Gastroesophageal sphincter (tissue), 4 donors: ENCODE results near the gene KLF13. TPM values are rescaled to one million over a fixed set of nuclear protein-coding genes. Genes with fewer than 3 reads are reported as not detected.

Source experiments
- ATAC-seq: fragments of 150-250 bp; one replicate; pipeline ENCODE4 v1.9.1; 2016; ENCODE audit warnings: mild to moderate bottlenecking, moderate library complexity
- H3K27ac ChIP-seq, 4 donors: fragments of 200-600 bp; sonication (generic) in 3 of 4; 1 replicate in 3 of 4; 2 replicates in 1 of 4; pipeline ENCODE4 v1.5.1; 2016 to 2019
- H3K27me3 ChIP-seq: fragments of 200-600 bp; sonication (generic); one replicate; pipeline ENCODE4 v1.5.1; 2019
- H3K36me3 ChIP-seq, 2 donors: fragments of 200-600 bp; sonication (generic); one replicate each; pipeline ENCODE4 v1.5.1; 2019; ENCODE audit warnings: control low read depth in 1 of 2
- H3K4me1 ChIP-seq, 3 donors: fragments of 200-600 bp; sonication (generic); 1 replicate in 2 of 3; 2 replicates in 1 of 3; pipeline ENCODE4 v1.5.1; 2016 to 2019; ENCODE audit warnings: control low read depth in 2 of 3
- H3K4me3 ChIP-seq, 2 donors: fragments of 200-600 bp; sonication (generic); one replicate each; pipeline ENCODE4 v1.5.1; 2019; ENCODE audit warnings: mild to moderate bottlenecking in 1 of 2, moderate library complexity in 1 of 2
- H3K9me3 ChIP-seq, 3 donors: fragments of 200-600 bp; sonication (generic); one replicate each; pipeline ENCODE4 v1.5.1; 2017 to 2019; ENCODE audit warnings: control low read depth in 2 of 3
- EP300 ChIP-seq: sonication (generic); formaldehyde crosslinking; IDR thresholded peaks from one replicate; pipeline ENCODE4 v1.6.1; 2017; ENCODE audit warnings: antibody characterized with exemption, mild to moderate bottlenecking
- POLR2A ChIP-seq, 2 donors: fragments of 450-650 bp; IDR thresholded peaks; one replicate each; pipeline ENCODE4 v1.6.1; 2017; ENCODE audit warnings: antibody characterized with exemption in 2 of 2, mild to moderate bottlenecking in 2 of 2, moderate library complexity in 1 of 2
- POLR2AphosphoS5 ChIP-seq: sonication (generic); formaldehyde crosslinking; IDR thresholded peaks from one replicate; pipeline ENCODE4 v1.6.1; 2017; ENCODE audit warnings: antibody characterized with exemption
- WGBS, 2 donors: methylation state at CpG; one replicate each; pipeline ENCODE4 v1.1.5; 2018; ENCODE audit warnings: low coverage in 1 of 2; 5-methylcytosine and 5-hydroxymethylcytosine counted together
- total RNA-seq, 4 donors: library from RNA; depleted of rRNA; stranded (reverse); fragments of >200 nt; gene quantifications; one replicate each; pipeline ENCODE4 v1.1.0, GENCODE V29; 2016
- TF ChIP-seq, protein P1 (sequence below), 4 experiments: fragments of 200-600 bp in 2 of 4; fragments of 450-650 bp in 2 of 4; sonication (generic) in 1 of 4; IDR thresholded peaks; one replicate each; pipeline ENCODE4 v1.5.1; 2017 to 2019; ENCODE audit warnings: antibody characterized with exemption in 4 of 4, mild to moderate bottlenecking in 2 of 4, moderate library complexity in 2 of 4

The KLF13 gene
- total RNA-seq, 4 donors from 2014 or later = 49.7 to 106 (median 76.1) TPM

- Histone ChIP-seq H3K4me3 (peak overlapping the region in 1 of 2 donors; percentile 94), H3K36me3 (peaks cover 0 to 4% of the 10 kb centered on the region in 2 donors), H3K27ac (peak overlapping the region in 3 of 4 donors; percentile 100), H3K9me3 (no peaks in the 10 kb centered on the region), H3K4me1 (peaks cover 6 to 75% (median 29%) of the 10 kb centered on the region in 3 donors), H3K27me3 (no peaks in the 10 kb centered on the region)
- no peak for ATAC-seq
- WGBS, 2 donors = 42 to 52% methylated on average over 4 to 5 of the region's 10 CpGs
- no peak for TF ChIP-seq POLR2A (IDR thresholded peaks at IDR 0.05)
- TF ChIP-seq EP300 = no peak
- TF ChIP-seq, protein P1, sequence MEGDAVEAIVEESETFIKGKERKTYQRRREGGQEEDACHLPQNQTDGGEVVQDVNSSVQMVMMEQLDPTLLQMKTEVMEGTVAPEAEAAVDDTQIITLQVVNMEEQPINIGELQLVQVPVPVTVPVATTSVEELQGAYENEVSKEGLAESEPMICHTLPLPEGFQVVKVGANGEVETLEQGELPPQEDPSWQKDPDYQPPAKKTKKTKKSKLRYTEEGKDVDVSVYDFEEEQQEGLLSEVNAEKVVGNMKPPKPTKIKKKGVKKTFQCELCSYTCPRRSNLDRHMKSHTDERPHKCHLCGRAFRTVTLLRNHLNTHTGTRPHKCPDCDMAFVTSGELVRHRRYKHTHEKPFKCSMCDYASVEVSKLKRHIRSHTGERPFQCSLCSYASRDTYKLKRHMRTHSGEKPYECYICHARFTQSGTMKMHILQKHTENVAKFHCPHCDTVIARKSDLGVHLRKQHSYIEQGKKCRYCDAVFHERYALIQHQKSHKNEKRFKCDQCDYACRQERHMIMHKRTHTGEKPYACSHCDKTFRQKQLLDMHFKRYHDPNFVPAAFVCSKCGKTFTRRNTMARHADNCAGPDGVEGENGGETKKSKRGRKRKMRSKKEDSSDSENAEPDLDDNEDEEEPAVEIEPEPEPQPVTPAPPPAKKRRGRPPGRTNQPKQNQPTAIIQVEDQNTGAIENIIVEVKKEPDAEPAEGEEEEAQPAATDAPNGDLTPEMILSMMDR (IDR thresholded peaks at IDR 0.05) = no peak
- TF ChIP-seq POLR2AphosphoS5 = no peak
These were observed 3.6 kb downstream of the KLF13 start for GRCh38 chr15:31330111-31330785.

DNA sequence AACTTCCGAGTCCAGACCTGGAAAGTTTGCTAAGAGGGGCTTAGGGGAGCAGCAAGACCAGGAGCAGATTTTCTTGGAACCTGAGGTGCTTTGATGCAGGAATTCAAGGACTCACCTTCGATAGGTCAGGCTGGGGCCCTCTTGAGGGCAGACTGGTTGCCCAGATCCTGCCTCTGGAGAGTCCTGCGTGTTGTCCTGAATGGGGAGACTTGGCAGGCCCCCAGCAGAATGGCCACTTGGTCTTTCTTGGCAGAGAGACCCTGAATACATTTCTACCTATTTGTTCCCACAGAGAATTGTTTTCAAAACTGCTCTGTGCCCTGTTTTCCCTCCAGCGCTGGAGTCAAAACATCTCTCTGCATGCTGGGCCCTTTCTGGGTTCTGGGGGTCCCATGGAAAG is 4.2 kb downstream of the KLF13 start:
- H3K36me3 ChIP-seq = peaks cover 0 to 4% of the 10 kb centered on the region in 2 donors
- peaks cover 10 to 77% (median 34%) of the 10 kb centered on the region in 3 donors for H3K4me1 ChIP-seq
- 80% methylated on average over 3 of the region's 4 CpGs; no CpG with 5 or more reads in 1 of the 2 donors for WGBS, 2 donors
- H3K27me3 ChIP-seq = no peaks in the 10 kb centered on the region
- no peak for TF ChIP-seq POLR2A (IDR thresholded peaks at IDR 0.05)
- TF ChIP-seq POLR2AphosphoS5 = no peak
- no peak for TF ChIP-seq EP300
- TF ChIP-seq, protein P1 (IDR thresholded peaks at IDR 0.05) = no peak
- H3K4me3 ChIP-seq = no peak overlapping the region
- ATAC-seq = no peak
- H3K27ac ChIP-seq = peak overlapping the region in 3 of 4 donors; percentile 100
- H3K9me3 ChIP-seq = no peaks in the 10 kb centered on the region

- TF ChIP-seq EP300 = no peak
- TF ChIP-seq, protein P1 (IDR thresholded peaks at IDR 0.05) = no peak
- no peak for TF ChIP-seq POLR2AphosphoS5
- TF ChIP-seq POLR2A (IDR thresholded peaks at IDR 0.05) = no peak
- peak overlapping the region in 3 of 4 donors; percentile 100 for H3K27ac ChIP-seq
- WGBS, 2 donors = 82% methylated on average over 2 of the region's 5 CpGs; no CpG with 5 or more reads in 1 of the 2 donors
- peaks cover 13 to 82% (median 38%) of the 10 kb centered on the region in 3 donors for H3K4me1 ChIP-seq
- no peak overlapping the region for H3K4me3 ChIP-seq
- peaks cover 0 to 4% of the 10 kb centered on the region in 2 donors for H3K36me3 ChIP-seq
- no peaks in the 10 kb centered on the region for H3K9me3 ChIP-seq
- no peaks in the 10 kb centered on the region for H3K27me3 ChIP-seq
- no peak for ATAC-seq
These were observed 4.8 kb downstream of the KLF13 start for GRCh38 chr15:31331389-31331788.

DNA sequence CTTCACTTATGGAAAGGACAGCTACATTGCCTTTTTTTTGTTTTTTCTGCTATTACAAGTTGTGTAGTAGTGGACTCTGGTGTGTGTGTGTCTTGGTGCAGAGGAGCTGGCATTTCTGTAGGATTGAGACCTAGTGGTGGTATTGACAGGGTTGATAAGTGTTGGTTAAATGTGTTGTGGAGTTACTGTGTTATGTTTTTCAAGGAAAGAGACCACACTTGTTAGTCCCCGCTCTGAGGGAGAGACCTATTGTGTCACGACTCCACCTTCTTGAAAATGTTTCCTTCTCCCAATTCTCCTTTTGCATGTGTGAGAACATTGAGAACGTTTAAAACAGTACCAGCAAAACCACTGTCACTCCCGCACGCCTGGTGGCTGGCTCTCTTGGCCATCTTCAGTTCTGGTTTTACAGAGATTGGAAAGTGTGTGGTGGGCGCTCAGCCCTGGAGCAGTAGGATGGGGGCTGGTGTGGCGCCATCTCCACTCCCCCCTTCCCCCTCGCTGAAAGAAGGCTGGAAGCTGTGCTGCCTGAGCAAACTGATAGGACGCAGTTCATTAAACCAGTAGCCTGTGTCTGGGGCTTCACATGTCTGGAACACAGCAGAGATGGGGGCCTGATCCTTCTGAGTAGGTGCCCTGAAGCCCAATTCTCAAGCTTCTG is 5.5 kb downstream of the KLF13 start:
- TF ChIP-seq POLR2AphosphoS5 = no peak
- H3K4me3 ChIP-seq = no peak overlapping the region
- no peaks in the 10 kb centered on the region for H3K27me3 ChIP-seq
- peaks cover 13 to 90% (median 45%) of the 10 kb centered on the region in 3 donors for H3K4me1 ChIP-seq
- 33 to 64% methylated on average over 1 to 6 of the region's 9 CpGs for WGBS, 2 donors
- peak overlapping the region in 3 of 4 donors; percentile 49 to 100 (median 68) for H3K27ac ChIP-seq
- no peak for ATAC-seq
- H3K9me3 ChIP-seq = no peaks in the 10 kb centered on the region
- peaks cover 0 to 4% of the 10 kb centered on the region in 2 donors for H3K36me3 ChIP-seq

GRCh38 chr15:31332681-31333071 is 6.0 kb downstream of the KLF13 start:
- H3K27ac ChIP-seq = peak overlapping the region in 3 of 4 donors; percentile 33 to 68 (median 49)
- no peaks in the 10 kb centered on the region for H3K9me3 ChIP-seq
- no peak overlapping the region for H3K4me3 ChIP-seq
- H3K36me3 ChIP-seq = peaks cover 0 to 4% of the 10 kb centered on the region in 2 donors
- ATAC-seq = no peak
- H3K27me3 ChIP-seq = no peaks in the 10 kb centered on the region
- TF ChIP-seq POLR2AphosphoS5 (no peak), EP300 (no peak), POLR2A (IDR thresholded peaks at IDR 0.05) (no peak)
- TF ChIP-seq, protein P1 (IDR thresholded peaks at IDR 0.05) = no peak
- peaks cover 15 to 95% (median 51%) of the 10 kb centered on the region in 3 donors for H3K4me1 ChIP-seq
- 100% methylated on average over 1 of the region's 1 CpG for WGBS, 2 donors
